GM15510 (cell line): ENCODE data around the gene PLA2G2C.

ENCODE experiments used
- POLR2A ChIP-seq: IDR thresholded peaks from 3 replicates; pipeline ENCODE4 v1.6.1; 2011; ENCODE audit warnings: borderline replicate concordance; ENCODE audit not compliant: insufficient read length; ENCODE audit errors: extremely low read depth

PLA2G2C gene

GRCh38 chr1:20142001-20142710 is 44.2 kb downstream of the PLA2G2C start:
- TF ChIP-seq POLR2A, result no peak

- TF ChIP-seq POLR2A, result no peak
These were observed 44.9 kb downstream of the PLA2G2C start for GRCh38 chr1:20141466-20141865.

GRCh38 chr1:20141001-20141400 is 45.3 kb downstream of the PLA2G2C start:
- TF ChIP-seq POLR2A, result no peak

GRCh38 chr1:20139776-20140612 is 46.3 kb downstream of the PLA2G2C start:
- no peak for TF ChIP-seq POLR2A

GRCh38 chr1:20138961-20139550 is 47.3 kb downstream of the PLA2G2C start, which contains the start of gene PLA2G2F:
Gene PLA2G2F (plus strand): TSS chr1:20139323. CDS start chr1:20139428, 105 bp downstream.
- TF ChIP-seq POLR2A, result no peak

- no peak for TF ChIP-seq POLR2A
These were observed 48.0 kb downstream of the PLA2G2C start for GRCh38 chr1:20138346-20138745.

GRCh38 chr1:20137604-20138003 is 48.7 kb downstream of the PLA2G2C start:
- TF ChIP-seq POLR2A, result no peak

GRCh38 chr1:20137055-20137454 is 49.3 kb downstream of the PLA2G2C start:
- no peak for TF ChIP-seq POLR2A

GRCh38 chr1:20136249-20136648 is 50.1 kb downstream of the PLA2G2C start:
- no peak for TF ChIP-seq POLR2A

GRCh38 chr1:20134995-20135394 is 51.3 kb downstream of the PLA2G2C start:
- no peak for TF ChIP-seq POLR2A

- no peak for TF ChIP-seq POLR2A
These were observed 59.4 kb downstream of the PLA2G2C start for GRCh38 chr1:20126806-20127440.

- TF ChIP-seq POLR2A, result no peak
These were observed 60.1 kb downstream of the PLA2G2C start for GRCh38 chr1:20126041-20126805.

GRCh38 chr1:20125100-20125499 is 61.2 kb downstream of the PLA2G2C start:
- TF ChIP-seq POLR2A, result no peak

GRCh38 chr1:20124456-20125057 is 61.8 kb downstream of the PLA2G2C start:
- TF ChIP-seq POLR2A, result no peak
